GM19193 (cell line): ENCODE data around the gene SPTA1.

Source experiments
- POLR2A ChIP-seq: IDR thresholded peaks from 4 replicates; pipeline ENCODE4 v1.6.1; 2011; ENCODE audit not compliant: insufficient read depth, insufficient read length; ENCODE audit errors: extremely low read depth

The SPTA1 gene

DNA sequence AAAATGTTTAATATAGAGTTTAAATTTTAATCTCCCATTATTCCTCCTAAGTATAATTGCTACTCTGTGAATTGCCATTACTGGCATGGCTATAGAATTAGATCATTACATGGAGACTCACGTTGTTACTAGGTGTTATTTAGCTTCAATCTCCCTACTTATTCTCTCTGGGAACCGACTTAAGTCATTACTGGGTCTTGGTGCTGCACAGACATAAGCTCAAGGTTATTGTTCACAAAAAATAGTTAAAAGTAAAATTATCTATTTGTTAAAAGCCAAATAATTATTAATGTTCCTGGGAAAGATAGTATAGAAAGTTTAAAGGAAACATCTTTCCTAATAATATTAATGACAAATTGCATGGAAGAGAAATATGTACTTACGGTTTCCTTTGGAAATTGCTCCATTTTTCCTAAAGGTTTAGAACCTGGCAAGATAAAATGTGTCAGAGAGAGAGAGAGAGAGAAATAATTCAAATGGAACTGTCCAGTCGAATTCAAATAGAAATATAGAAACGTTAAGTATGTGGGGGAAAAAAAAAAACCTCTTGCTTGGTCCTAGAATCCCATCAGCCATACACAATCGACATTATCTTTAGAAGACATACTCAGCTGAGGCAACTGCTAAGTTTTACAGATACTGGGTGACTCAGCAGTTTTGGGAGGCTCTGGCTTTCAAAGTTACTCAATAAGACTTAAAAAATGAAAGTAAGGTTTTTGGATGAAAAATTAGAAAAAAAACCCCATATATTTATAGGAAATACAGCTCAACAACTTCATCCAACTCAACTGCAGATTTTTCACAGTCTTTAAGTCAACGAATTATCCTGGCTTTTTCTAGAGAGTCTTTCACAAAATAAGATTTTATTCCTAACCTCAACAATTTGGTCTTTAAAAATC, at the start of gene SPTA1:
TSS of gene SPTA1 (minus strand) at position 605 of the 899 bp plus-strand sequence. CDS start at position 407, 198 bp downstream.
- TF ChIP-seq POLR2A = no peak

DNA sequence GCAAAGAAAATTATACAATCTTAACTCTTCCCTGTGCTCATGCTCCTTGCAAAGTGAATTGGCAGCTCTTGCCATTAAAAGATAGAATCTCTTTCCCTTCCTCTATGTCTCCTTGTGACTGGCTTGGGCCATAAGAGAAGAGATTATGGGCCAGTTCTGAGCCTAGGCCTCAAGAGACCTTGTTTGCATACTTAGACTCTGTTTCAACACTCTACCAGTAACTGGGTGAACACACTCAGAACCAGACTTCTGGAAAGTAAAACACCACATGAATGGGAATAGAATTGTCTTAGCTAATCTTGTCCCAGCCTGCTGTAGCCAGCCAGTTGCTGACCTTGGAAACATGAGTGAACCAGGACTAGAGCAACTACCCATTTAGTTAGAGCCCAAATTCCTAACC, 49.3 kb upstream of the SPTA1 start:
- TF ChIP-seq POLR2A = no peak

DNA sequence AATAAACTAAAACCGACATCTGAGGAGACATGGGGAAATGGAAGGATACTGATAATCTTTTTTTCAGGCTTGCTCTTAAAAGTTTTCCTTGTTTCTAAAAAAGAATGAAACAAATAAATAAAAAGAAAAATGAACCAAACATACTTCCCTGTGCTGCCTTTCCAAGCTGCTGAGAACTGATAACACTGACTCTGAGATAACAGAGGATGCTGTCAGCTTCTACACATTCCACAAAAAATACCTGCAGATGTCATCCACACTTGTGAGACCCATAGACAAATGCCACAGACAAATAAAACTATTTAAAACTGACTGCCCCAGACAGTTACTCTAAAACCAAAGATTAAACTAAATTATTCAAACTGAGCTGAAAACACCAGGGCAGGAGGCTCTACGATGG, 46.0 kb upstream of the SPTA1 start:
- TF ChIP-seq POLR2A = no peak

DNA sequence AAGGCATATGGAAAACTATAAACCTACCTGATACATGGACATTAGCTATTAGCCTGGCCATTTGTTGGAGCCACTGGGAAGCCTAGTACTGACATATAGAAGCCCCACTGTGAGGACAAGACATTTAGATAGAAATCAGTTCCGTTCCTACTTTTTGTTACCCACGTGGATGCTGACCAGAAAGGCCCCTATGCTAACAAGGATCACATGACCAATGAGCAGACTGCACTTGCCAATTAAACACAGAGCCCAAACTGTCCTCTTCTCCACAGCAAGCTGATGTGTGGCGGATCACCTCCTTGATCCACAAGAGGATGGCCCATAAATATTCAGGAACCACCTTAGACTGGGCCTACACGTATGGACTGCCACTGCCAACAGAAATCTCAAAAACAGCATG, 45.2 kb upstream of the SPTA1 start:
- TF ChIP-seq POLR2A = no peak

DNA sequence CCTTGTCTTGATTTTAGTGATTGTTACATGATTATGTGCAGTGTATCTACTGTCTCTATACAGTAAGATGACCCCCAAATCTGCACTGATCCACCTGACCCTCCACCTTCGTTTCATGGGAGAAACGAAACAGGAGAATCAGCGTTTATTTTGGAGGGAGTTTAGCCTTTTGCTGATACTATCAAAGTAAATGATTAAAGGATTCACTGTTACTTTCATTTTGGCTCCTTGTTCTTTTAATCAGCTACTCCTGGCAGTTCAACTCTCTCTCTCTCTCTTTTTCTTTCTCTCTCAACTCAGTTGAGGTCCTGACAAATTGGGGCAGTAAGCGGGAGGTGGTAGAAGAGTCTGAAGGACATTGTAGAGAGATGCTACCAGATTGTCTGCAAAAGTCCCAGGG, 43.9 kb upstream of the SPTA1 start:
- TF ChIP-seq POLR2A = no peak

DNA sequence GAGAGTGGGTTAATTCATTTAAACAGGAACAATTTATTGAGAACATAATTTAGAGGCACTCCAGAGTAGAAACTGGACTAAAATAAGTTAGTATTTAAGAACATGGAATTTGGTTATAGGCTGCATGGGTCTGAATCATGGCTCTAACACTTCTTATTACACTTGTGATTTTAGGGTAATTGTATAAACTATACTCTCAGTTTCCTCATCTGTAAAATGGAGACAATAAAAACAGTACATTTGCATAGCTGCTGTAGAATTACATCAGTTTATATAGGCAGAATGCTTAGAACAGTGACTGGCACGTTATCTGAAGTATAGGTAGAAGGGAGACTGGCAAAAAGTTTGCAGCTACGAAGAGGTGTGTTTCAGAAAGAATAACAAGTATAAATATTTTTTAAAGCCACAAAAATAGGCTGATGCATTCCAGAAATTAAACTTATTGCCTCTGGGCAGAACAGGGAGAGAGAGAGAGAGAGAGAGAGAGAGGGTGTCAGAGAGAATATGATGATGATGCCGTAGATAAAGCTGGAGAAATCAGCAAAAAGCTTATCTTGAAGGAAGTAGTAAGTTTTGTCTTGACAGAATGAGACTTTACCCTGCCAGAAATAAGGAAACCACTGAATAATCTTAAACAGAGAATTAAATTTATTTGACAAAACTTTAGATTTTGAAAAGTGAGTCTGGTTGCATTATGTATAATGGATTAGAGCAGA, 42.2 kb upstream of the SPTA1 start:
- no peak for TF ChIP-seq POLR2A

DNA sequence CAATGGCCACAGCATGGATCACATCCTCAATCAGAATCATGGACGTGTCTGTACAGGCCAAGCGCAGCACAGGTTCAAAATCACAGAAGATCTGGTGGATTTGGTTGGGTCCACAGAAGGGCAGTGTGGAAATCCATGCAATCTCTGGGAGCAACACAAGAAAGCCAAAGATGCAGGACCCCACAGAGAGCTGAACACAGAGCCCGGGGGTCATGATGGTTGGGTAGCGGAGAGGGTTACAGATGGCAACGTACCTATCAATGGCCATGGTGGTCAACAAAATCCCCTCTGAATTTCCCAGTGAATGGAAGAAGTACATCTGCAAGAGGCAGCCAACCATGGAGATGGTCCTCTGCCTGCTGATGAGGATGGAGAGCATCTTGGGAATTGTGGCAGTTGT, 37.9 kb upstream of the SPTA1 start:
- no peak for TF ChIP-seq POLR2A

DNA sequence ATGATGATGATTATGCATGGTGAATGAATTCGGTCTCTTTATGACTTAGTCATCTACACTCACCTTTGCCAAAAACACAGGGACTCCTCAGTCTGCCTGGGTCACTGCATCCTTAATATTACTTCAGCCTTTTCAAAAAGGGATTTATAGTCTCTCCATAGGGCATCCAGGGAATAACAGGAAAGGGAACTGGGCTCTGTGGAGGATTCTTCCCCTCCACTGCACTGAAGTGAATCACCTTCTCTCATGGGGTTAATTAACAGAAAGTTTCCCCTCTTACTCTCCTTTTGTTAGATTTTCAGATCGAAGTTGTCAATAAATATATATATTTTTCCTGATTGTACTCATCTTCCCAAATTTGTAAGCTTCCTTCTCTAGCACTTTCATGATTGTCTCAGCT, 34.1 kb upstream of the SPTA1 start, which contains the start of gene OR6K3:
TSS of gene OR6K3 (minus strand) at position 101 of the 400 bp plus-strand sequence. CDS start 2,605 bp downstream, outside the sequence.
- TF ChIP-seq POLR2A = no peak

DNA sequence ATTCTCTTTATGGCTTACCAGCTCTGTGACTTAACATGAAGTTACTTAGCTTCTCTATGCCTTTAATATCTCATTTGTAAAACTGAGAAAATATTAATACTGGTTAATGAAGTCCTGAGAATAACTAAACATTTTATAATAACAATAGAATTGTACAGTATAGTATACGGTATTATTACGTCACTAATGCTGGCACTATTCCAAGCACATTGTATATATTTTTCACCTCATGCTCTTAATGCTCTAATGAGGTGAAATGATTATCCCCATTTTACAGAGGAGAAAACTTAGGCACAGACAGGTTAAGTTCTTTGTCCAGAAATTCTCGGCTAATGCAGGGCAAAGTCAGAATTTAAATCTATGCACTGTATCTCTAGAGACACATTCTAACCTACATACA, 33.1 kb upstream of the SPTA1 start:
- TF ChIP-seq POLR2A = no peak

DNA sequence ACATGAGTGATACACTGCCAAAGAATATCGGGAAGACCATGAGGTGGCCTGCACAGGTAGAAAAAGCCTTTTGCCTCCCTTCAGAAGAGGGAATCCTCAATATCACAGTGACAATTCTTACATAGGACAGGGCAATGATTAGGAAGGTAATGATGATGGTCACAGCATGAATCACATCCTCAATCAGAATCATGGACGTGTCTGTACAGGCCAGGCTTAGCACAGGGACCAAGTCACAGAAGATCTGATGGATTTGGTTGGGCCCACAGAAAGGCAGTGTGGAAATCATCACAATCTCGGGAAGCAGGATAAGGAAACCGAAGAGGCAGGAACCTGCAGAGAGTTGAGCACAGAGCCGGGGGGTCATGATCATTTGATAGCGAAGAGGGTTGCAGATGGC, 30.8 kb upstream of the SPTA1 start:
- no peak for TF ChIP-seq POLR2A

DNA sequence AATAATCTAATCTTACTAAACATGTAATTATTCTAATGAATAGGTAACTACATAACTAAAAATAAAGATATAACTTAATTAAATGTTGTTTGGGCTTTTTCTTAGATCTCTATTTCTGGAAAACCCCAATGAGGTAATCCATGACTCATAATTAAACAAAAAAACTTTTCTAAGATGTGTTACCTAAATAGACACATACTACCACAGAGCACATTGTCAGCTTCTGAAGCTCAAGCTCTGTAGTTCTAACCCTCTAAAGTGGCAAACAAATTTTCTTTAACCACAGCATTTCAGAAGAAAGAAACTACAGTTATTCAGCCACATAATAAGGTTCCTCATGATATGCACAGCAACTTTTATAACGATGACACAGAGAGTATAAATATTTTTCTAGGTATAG, 29.8 kb upstream of the SPTA1 start:
- no peak for TF ChIP-seq POLR2A

DNA sequence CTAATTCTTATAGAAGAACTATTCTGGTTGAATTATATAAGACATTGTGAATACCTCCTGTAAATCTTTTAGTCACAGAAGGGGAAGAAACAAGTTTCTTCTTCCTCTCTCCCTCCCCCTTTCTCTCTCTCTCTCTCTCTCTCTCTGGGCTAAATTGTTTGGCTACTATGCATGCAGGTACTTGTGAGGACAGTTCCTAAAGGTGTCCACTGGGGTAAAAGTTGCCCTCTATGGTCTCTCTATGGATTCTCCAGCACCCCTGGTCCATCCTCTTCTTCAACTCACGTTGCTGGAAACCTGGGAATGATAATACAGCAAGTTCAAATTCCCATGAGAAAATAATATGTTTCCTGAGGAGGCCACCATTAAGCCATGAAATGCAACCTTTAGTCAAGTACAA, 28.2 kb upstream of the SPTA1 start:
- TF ChIP-seq POLR2A = no peak

DNA sequence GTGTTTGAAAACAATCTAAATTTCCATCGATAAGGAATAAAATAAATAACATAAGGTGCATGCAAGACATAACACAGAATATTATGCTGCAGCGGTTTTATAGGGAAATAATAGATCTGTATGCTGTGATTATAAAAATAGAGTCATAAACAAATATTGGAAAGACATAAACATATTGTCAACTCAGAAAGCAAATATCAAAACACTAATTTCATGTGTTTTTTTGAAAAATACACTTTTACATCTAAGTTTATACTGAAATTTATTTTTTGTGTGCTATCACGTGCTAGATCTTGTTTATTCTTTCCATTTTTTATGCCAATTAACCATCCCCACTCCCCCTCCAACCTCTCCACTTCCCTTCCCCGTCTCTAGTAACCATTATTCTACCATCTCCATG, 24.6 kb upstream of the SPTA1 start:
- TF ChIP-seq POLR2A = no peak

DNA sequence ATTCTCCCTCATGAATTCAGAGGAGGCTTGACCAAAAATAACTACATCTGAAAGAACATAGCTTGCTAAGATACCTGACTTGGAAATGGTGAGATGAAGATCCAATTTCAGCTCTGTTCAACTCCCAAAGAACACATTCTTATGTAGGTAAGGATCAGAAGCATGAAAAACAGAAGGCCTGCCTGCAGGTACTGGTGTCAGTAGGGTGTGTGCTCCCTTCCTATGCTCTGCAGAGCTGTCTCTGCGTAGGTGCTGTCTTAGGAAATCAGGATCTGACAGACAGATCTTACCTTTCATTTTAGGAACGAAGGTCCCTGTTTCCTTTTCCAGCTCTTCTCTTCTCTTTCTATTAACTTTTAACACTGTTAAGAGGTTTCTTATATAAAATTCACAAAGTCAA, 19.6 kb upstream of the SPTA1 start:
- no peak for TF ChIP-seq POLR2A

DNA sequence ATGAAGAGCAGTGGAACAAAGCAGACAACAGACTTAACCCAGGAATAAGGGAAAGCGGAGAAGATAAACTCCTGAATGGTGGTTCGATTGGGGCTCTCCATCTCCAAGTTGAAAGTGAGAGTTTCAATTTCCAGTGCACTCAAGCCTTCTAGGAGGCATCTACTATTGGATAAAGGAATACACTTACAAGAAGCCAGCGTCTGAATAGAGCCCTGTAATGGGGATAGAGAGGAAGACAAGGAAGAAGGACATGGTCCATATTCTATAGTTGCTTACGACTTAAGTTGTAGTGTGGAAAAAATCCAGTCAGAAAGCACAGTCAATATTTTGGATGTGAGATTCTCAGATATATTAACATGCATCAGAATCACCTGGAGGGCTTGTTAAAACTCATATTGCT, 14.0 kb upstream of the SPTA1 start, which contains the start of gene OR6K2:
TSS of gene OR6K2 (minus strand) at position 101 of the 400 bp plus-strand sequence. CDS start at position 101, 0 bp downstream.
- TF ChIP-seq POLR2A = no peak

DNA sequence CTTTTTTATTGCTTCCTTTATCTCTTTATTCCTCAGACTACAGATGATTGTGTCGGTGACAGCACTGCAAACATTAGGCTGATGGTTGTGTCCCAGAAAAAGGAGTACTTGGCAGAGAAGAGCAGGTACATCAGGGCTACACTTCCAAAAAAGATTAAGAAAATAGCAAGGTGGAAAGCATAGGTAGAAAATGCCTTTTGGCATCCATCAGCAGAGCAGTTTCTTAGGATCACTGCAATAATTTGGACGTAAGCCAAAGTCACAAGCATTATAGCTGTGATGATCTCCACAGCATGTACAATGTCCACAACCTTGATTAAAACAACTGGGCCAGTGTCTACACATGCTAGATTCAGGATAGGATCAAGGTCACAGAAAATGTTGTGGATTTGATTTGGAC, 8.1 kb upstream of the SPTA1 start:
- no peak for TF ChIP-seq POLR2A
